Peyer's patch (tissue), 4 donors: Measurements from ENCODE around the gene VPS9D1.

Source experiments
- CTCF ChIP-seq, 6 experiments: fragments of 450-650 bp in 4 of 6; fragments of 200-600 bp in 2 of 6; sonication (generic) in 1 of 6; IDR thresholded peaks; one replicate each; pipeline ENCODE4 v1.5.1; 2017 to 2019; ENCODE audit warnings: antibody characterized with exemption in 6 of 6, mild to moderate bottlenecking in 3 of 6, moderate library complexity in 1 of 6
- POLR2A ChIP-seq, 2 donors: fragments of 450-650 bp; IDR thresholded peaks; one replicate each; pipeline ENCODE4 v1.5.1; 2017; ENCODE audit warnings: antibody characterized with exemption in 2 of 2, mild to moderate bottlenecking in 2 of 2, moderate library complexity in 2 of 2

- TF ChIP-seq CTCF (IDR thresholded peaks at IDR 0.05): no peak
- no peak for TF ChIP-seq POLR2A (IDR thresholded peaks at IDR 0.05)
Measured at GRCh38 chr16:89716493-89716892, 4.2 kb downstream of the VPS9D1 start.
